22Rv1 (cell line): ENCODE measurements around the gene HMCES.

Experiments
- ZFX ChIP-seq: fragments of 450-650 bp; IDR thresholded peaks from 2 replicates; pipeline ENCODE4 v1.6.1; 2017; ENCODE audit warnings: antibody characterized with exemption, borderline replicate concordance
- TF ChIP-seq, protein P1 (sequence below): fragments of 450-650 bp; IDR thresholded peaks from 2 replicates; pipeline ENCODE4 v1.5.1; 2017; ENCODE audit warnings: mild to moderate bottlenecking

DNA sequence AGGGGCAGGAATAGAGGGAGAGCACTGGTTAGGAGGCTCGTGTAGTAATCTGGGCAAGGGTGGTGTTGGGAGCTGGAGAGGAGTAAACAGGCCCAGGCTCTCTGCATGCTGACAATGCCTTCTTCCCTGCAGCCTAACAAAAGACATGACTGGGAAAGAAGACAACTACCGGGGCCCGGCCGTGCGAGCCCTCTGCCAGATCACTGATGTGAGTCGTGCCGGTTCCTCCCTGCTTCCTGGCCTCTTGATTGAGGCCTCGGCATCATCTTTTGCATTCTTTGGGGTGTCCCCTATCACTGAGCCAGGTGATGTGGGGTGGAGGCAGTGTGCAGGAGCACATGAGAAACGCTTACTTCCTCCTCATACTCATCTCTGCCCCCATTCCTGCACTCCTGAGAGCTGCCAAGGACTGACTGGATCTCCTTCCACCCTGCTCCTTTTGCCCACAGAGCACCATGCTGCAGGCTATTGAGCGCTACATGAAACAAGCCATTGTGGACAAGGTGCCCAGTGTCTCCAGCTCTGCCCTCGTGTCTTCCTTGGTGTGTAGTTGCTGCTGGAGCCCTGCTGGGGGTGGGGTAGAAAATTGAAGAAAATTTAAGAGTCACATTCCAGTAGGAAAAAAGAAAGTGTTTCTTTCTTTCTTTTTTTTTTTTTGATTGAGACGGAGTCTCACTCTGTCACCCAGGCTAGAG lies 24.0 kb upstream of the HMCES start:
- TF ChIP-seq, protein P1, sequence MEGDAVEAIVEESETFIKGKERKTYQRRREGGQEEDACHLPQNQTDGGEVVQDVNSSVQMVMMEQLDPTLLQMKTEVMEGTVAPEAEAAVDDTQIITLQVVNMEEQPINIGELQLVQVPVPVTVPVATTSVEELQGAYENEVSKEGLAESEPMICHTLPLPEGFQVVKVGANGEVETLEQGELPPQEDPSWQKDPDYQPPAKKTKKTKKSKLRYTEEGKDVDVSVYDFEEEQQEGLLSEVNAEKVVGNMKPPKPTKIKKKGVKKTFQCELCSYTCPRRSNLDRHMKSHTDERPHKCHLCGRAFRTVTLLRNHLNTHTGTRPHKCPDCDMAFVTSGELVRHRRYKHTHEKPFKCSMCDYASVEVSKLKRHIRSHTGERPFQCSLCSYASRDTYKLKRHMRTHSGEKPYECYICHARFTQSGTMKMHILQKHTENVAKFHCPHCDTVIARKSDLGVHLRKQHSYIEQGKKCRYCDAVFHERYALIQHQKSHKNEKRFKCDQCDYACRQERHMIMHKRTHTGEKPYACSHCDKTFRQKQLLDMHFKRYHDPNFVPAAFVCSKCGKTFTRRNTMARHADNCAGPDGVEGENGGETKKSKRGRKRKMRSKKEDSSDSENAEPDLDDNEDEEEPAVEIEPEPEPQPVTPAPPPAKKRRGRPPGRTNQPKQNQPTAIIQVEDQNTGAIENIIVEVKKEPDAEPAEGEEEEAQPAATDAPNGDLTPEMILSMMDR, result no peak
- TF ChIP-seq ZFX, result no peak
